HepG2 (cell line): ENCODE results near the gene PSMB3. TPM values are rescaled to one million over a fixed set of nuclear protein-coding genes. Genes with fewer than 3 reads are reported as not detected.

ENCODE experiments used
- ATF7 ChIP-seq, 2 experiments: fragments of 450-650 bp in 1 of 2; sonication (generic) in 1 of 2; formaldehyde crosslinking in 1 of 2; IDR thresholded peaks; 2 replicates each; pipeline versions ENCODE4 v1.4.0 to v1.6.1; 2016 to 2020; ENCODE audit warnings: antibody characterized with exemption in 1 of 2, mild to moderate bottlenecking in 1 of 2, missing genetic modification reagents in 1 of 2
- DNMT3B ChIP-seq: conservative IDR thresholded peaks from 2 replicates; pipeline ENCODE4 v1.6.1; 2016; ENCODE audit warnings: missing biosample characterization, control low read depth
- GLI4 ChIP-seq: sonication (generic); formaldehyde crosslinking; IDR thresholded peaks from 2 replicates; pipeline ENCODE4 v1.5.1; 2020; ENCODE audit warnings: missing genetic modification reagents, mild to moderate bottlenecking, moderate library complexity, borderline replicate concordance
- HNRNPUL1 ChIP-seq: fragments of 200-400 bp; formaldehyde crosslinking; IDR thresholded peaks from 2 replicates; pipeline ENCODE4 v1.6.1; 2017; ENCODE audit warnings: low read depth, mild to moderate bottlenecking, low read length, moderate library complexity
- JUND ChIP-seq: sonication (generic); formaldehyde crosslinking; IDR thresholded peaks from 2 replicates; pipeline ENCODE4 v1.8.0; 2022; ENCODE audit warnings: mild to moderate bottlenecking, missing genetic modification reagents
- LBX2 ChIP-seq: sonication (generic); formaldehyde crosslinking; IDR thresholded peaks from 2 replicates; pipeline ENCODE4 v1.5.0; 2020; ENCODE audit warnings: missing genetic modification reagents, mild to moderate bottlenecking, borderline replicate concordance
- MAFK ChIP-seq, 2 experiments: IDR thresholded peaks in 1 of 2; conservative IDR thresholded peaks in 1 of 2; 2 replicates each; pipeline ENCODE4 v1.6.1; 2011; ENCODE audit warnings: improper control_type of control experiment in 2 of 2, low read length in 2 of 2
- MXD1 ChIP-seq: sonication (generic); formaldehyde crosslinking; IDR thresholded peaks from 2 replicates; pipeline ENCODE4 v1.4.0; 2020; ENCODE audit warnings: mild to moderate bottlenecking, missing genetic modification reagents
- NFATC3 ChIP-seq: sonication (generic); formaldehyde crosslinking; IDR thresholded peaks from 2 replicates; pipeline ENCODE4 v1.5.1; 2020; ENCODE audit warnings: mild to moderate bottlenecking, missing genetic modification reagents
- RARA ChIP-seq: IDR thresholded peaks from 2 replicates; pipeline ENCODE4 v1.6.1; 2016; ENCODE audit warnings: missing genetic modification reagents, missing compliant biosample characterization
- SIX1 ChIP-seq: sonication (generic); formaldehyde crosslinking; IDR thresholded peaks from 2 replicates; pipeline ENCODE4 v1.4.0; 2020; ENCODE audit warnings: missing genetic modification reagents, borderline replicate concordance
- SMAD3 ChIP-seq: sonication (generic); formaldehyde crosslinking; IDR thresholded peaks from 2 replicates; pipeline ENCODE4 v1.4.0; 2020; ENCODE audit warnings: missing genetic modification reagents
- SP2 ChIP-seq: sonication (generic); formaldehyde crosslinking; IDR thresholded peaks from 2 replicates; pipeline ENCODE4 v1.5.1; 2020; ENCODE audit warnings: mild to moderate bottlenecking, missing genetic modification reagents
- TARDBP ChIP-seq: sonication (generic); formaldehyde crosslinking; IDR thresholded peaks from 2 replicates; pipeline ENCODE4 v1.8.0; 2022; ENCODE audit warnings: mild to moderate bottlenecking, missing genetic modification reagents
- TEF ChIP-seq: sonication (generic); formaldehyde crosslinking; IDR thresholded peaks from 2 replicates; pipeline ENCODE4 v1.5.0; 2020; ENCODE audit warnings: missing genetic modification reagents
- THAP11 ChIP-seq: IDR thresholded peaks from 2 replicates; pipeline ENCODE4 v1.6.1; 2016; ENCODE audit warnings: missing biosample characterization, missing genetic modification reagents
- ZBTB20 ChIP-seq: sonication (generic); formaldehyde crosslinking; IDR thresholded peaks from 2 replicates; pipeline ENCODE4 v1.8.1; 2023; ENCODE audit warnings: missing genetic modification reagents, low read depth, mild to moderate bottlenecking, borderline replicate concordance
- ZGPAT ChIP-seq: IDR thresholded peaks from 2 replicates; pipeline ENCODE4 v1.6.1; 2016; ENCODE audit warnings: mild to moderate bottlenecking
- ZNF382 ChIP-seq: sonication (generic); formaldehyde crosslinking; IDR thresholded peaks from 2 replicates; pipeline ENCODE4 v1.5.0; 2020; ENCODE audit warnings: missing genetic modification reagents, mild to moderate bottlenecking, borderline replicate concordance
- ZNF572 ChIP-seq: sonication (generic); formaldehyde crosslinking; IDR thresholded peaks from 2 replicates; pipeline ENCODE4 v1.5.1; 2020; ENCODE audit warnings: mild to moderate bottlenecking, missing genetic modification reagents
- ZNF678 ChIP-seq: sonication (generic); formaldehyde crosslinking; IDR thresholded peaks from 2 replicates; pipeline ENCODE4 v1.4.0; 2020; ENCODE audit warnings: mild to moderate bottlenecking, missing genetic modification reagents
- ZNF747 ChIP-seq: sonication (generic); formaldehyde crosslinking; IDR thresholded peaks from 2 replicates; pipeline ENCODE4 v1.8.1; 2023; ENCODE audit warnings: missing genetic modification reagents, mild to moderate bottlenecking, borderline replicate concordance
- ZSCAN5A ChIP-seq: sonication (generic); formaldehyde crosslinking; IDR thresholded peaks from 2 replicates; pipeline ENCODE4 v1.8.0; 2022; ENCODE audit warnings: mild to moderate bottlenecking, missing genetic modification reagents, borderline replicate concordance
- polyA plus RNA-seq, 8 experiments: library from polyadenylated mRNA; depleted of rRNA in 3 of 8; stranded (reverse) in 7 of 8; unstranded in 1 of 8; fragments of >200 nt; fragmentation: Illumina TruSeq in 4 of 8; extraction: Trizol in 4 of 8; gene quantifications; 2 replicates each; pipeline versions ENCODE4 v1.2.1 to v1.2.3, GENCODE V29; 2011 to 2016; ENCODE audit warnings: low read depth in 4 of 8, missing spikeins in 1 of 8, mixed read lengths in 1 of 8; ENCODE audit not compliant: insufficient read depth in 1 of 8
- total RNA-seq, 5 experiments: library from RNA; depleted of rRNA; stranded (reverse); fragments of >200 nt; fragmentation: Illumina TruSeq; extraction: Trizol; gene quantifications; 2 replicates each; pipeline ENCODE4 v1.2.3, GENCODE V29; 2016; ENCODE audit warnings: low read depth in 1 of 5

Gene PSMB3
- total and polyA plus RNA-seq, 2 of the 13 experiments (the other 11 are each of a cell fraction or from before 2014, with no cell fraction given) = 366 to 517 TPM

- TF ChIP-seq SIX1 (CRISPR knock-in tag) = 0 out of 2 replicates have a peak, but pooled peaks have one; percentile 29
- TF ChIP-seq NFATC3 (CRISPR knock-in tag) = no peak
- TF ChIP-seq ZNF678 (CRISPR knock-in tag) = no peak
- TF ChIP-seq GLI4 (CRISPR knock-in tag) = no peak
- TF ChIP-seq THAP11 (CRISPR knock-in tag) = peak; percentile 60; the same call in 1 of the 2 replicates
- no peak for TF ChIP-seq RARA (CRISPR knock-in tag)
- no peak for TF ChIP-seq ATF7 (IDR thresholded peaks at IDR 0.05)
- TF ChIP-seq ATF7 (CRISPR knock-in tag; IDR thresholded peaks at IDR 0.05) = no peak
- 0 out of 2 replicates have a peak, but pooled peaks have one; percentile 49 for TF ChIP-seq ZBTB20
- no peak; the same call in 1 of the 2 replicates for TF ChIP-seq HNRNPUL1
- no peak; the same call in 1 of the 2 replicates for TF ChIP-seq ZGPAT (CRISPR knock-in tag)
- peak; percentile 60; the same call in 1 of the 2 replicates for TF ChIP-seq ZNF747 (CRISPR knock-in tag)
- TF ChIP-seq TEF = no peak
- no peak for TF ChIP-seq MAFK (conservative IDR thresholded peaks at IDR 0.05 in 1 of 2, IDR thresholded peaks at IDR 0.05 in 1 of 2; ENCODE audit: low read length in 2 of 2)
- TF ChIP-seq ZNF382 (CRISPR knock-in tag) = no peak
- 0 out of 2 replicates have a peak, but pooled peaks have one; percentile 38 for TF ChIP-seq JUND (CRISPR knock-in tag)
- no peak; the same call in 1 of the 2 replicates for TF ChIP-seq SP2 (CRISPR knock-in tag)
- no peak for TF ChIP-seq SMAD3
- TF ChIP-seq ZSCAN5A = no peak
- TF ChIP-seq TARDBP (CRISPR knock-in tag) = no peak; the same call in 1 of the 2 replicates
- peak; percentile 85 for TF ChIP-seq MXD1 (CRISPR knock-in tag)
- TF ChIP-seq ZNF572 (CRISPR knock-in tag) = no peak
- no peak for TF ChIP-seq DNMT3B (CRISPR knock-in tag)
- peak; percentile 65; the same call in 1 of the 2 replicates for TF ChIP-seq LBX2
These were observed 22.5 kb upstream of the PSMB3 start, which contains the start of gene CISD3 (continued) for GRCh38 chr17:38729886-38730525.
